HuH-7.5 (cell line): ENCODE data around the gene HSPE1.
"Not testable (repeated sequence)": the region's sequence is repeated elsewhere in the genome, so short reads cannot be mapped to it uniquely, and the experiment has no call there.

Experiments
- DNase-seq: peaks from one replicate; pipeline ENCODE4 v3.0.0; 2011; ENCODE audit warnings: low spot score

HSPE1 gene

DNA sequence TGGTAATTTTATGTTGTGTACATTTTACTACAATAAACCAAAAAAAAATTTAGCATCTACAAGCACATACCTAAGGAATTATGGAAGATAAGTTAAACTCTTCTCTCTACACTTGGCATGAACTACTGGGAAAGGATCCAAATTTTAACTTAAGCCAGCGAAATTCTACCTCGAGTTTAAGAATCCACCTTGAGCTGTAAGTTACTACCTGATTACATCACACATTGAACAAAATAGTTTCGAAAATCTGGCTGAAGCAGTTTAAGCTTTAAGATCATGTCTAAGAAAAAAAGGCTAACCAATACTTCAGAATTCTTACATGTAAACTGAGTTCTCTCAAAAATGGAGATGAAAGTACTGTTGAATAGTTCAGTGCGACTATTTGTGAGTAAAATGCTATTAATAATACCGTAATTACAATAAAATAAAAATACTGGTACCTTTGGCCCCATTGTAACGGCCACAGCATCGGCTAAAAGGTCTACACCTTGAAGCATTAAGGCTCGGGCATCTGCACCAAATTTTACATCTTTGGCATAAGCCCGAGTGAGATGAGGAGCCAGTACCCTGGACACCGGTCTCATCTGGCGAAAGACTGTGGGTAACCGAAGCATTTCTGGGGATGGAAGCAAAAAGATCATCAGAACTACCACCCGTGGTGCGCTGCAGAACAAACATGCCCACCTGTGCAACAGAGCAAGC, 1.8 kb upstream of the HSPE1 start:
- no peak for DNase-seq

DNA sequence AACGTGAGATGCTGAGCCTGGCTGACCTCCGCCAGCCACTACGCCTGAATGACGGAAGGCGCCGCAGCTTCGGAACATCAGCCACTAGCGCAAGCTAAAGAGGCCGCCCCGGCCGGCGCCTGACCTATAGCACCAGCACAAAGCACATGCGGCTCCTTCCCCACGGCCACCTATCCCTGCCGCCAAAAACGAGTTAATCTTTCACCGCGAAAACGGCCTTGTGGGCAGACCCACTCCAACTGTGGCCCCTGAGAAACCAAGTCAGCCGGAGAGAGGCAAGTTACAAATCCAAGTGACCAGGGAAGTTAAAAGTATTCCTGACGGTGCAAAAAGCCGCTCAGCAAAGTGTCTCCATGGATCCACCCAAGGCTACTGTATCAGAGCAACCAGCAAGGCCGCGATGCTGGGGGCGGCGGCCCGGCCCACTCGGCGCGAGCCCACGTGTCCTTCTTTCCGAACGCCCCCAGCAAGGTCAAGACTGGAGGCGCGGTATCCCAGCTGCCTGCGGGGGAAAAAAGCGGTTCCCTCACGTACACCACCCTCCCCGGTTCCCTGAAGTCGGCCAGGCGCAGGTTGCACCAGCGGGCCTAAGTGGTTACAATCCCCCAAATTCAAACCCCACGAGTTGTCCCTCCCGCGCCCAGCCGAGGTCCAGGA, 1.1 kb upstream of the HSPE1 start:
- DNase-seq, result peak; percentile 23

GRCh38 chr2:197500503-197501131, 438 bp downstream of the HSPE1 start:
- DNase-seq, result no peak

DNA sequence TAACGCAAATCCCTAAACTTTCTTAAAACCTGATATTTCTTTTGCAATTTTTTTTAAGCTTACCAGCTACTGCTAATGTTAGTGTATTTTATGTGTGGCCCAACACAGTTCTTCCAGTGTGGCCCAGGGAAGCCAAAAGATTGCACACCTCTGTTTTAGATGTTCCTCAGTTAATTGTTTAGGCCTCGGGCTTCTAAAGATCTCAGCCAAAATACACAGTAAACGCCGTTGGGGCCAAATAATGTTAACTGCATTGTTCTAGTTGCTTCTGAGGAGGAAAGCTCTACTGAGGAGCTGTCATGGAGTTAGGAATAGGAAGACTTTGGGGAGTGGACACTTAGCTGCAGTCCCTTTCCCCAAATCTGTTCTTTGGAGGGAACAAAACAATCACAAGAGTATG, 2.0 kb downstream of the HSPE1 start:
- DNase-seq, result no peak

GRCh38 chr2:197502685-197503084, 2.5 kb downstream of the HSPE1 start:
- DNase-seq, result no peak

GRCh38 chr2:197504000-197504399, 3.8 kb downstream of the HSPE1 start:
- DNase-seq, result no peak

GRCh38 chr2:197504512-197504911, 4.3 kb downstream of the HSPE1 start:
- DNase-seq, result no peak

GRCh38 chr2:197506658-197507057, 6.5 kb downstream of the HSPE1 start:
- no peak for DNase-seq

DNA sequence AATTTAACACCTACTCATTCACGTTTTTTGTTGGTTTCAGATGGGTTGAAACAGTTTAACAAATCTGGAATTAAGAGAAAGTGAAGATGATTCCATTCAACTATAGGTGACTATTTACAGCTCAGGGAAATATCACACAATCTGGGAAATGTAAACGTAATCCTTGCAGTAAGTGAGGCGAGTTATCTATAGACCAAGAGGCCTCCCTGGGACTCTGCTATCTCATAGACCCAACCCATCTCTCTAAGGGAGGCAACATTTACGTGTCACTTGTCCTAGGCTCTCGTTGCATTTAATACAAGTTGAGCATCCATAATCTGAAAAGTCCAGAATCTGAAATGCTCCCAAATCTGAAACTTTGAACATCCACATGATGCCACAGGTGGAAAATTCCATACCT, 13.7 kb downstream of the HSPE1 start:
- no peak for DNase-seq

GRCh38 chr2:197514754-197515153, 14.6 kb downstream of the HSPE1 start:
- no peak for DNase-seq

DNA sequence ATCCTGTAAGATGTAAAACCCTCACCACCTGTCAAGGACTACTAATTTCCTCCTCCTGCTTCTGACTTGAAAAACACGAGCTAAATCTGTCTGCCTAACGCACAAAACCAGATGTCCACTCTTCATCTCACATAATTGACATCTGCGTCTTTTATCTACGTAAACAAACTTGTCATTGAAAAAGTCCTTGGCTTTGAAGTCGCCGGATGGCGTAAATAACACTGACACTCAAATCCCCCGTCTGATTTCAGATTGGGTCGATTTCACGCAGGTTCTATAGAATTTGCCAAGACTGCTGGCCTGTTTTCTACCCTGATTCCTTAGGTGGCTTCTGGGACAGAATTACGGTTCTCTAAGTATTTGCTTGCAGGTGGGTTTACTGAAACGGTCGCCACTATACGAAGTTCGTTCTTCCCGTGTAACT, 15.1 kb downstream of the HSPE1 start:
- DNase-seq, result no peak

GRCh38 chr2:197515739-197516392, 15.7 kb downstream of the HSPE1 start, which contains the start of gene MOB4:
TSS of gene MOB4 (plus strand) at chr2:197516066. CDS start at chr2:197516087, 21 bp downstream.
- peak; percentile 80 for DNase-seq

DNA sequence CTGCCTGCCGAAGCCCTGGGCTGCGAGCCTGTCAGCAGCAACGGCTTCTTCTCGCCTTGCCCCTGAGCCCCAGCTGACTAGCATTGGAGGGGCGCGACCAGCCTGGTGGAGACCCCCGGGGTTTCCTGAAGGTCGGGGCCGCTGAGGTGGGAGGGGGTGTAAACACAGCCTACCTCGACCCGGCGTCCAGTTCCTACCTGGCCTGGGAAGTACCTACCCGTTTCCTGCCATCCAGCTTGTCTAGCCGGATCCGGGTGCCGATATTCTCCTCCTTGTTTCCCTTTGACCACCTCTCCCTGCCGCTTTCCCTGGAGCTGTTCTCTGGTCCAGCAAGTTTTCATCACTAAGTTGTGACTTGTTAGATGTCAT, 16.2 kb downstream of the HSPE1 start:
- DNase-seq, result peak; percentile 34

- DNase-seq, result no peak
Measured at GRCh38 chr2:197517150-197517549, 17.0 kb downstream of the HSPE1 start.

- DNase-seq, result no peak
Measured at GRCh38 chr2:197538412-197538811, 38.2 kb downstream of the HSPE1 start.

DNA sequence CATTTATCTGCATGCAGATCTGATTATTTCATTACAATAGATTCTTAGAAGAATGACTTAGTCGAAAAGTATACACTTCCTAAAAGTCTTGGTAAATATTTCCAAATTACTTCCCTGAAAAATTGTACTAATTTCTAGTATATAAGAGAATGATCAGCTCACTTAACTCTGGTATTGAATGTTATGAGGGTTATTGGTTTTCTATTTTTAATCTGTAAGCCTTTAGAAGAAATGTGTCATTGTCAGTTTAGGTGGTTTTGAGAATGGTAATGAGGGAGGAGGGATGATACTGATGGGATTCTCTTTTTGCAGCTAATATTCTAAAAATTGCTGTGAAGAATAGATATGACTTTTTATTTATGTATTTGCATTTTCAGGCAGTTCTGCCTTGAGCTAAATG, 39.6 kb downstream of the HSPE1 start:
- no peak for DNase-seq

GRCh38 chr2:197543206-197543605, 43.0 kb downstream of the HSPE1 start:
- no peak for DNase-seq

DNA sequence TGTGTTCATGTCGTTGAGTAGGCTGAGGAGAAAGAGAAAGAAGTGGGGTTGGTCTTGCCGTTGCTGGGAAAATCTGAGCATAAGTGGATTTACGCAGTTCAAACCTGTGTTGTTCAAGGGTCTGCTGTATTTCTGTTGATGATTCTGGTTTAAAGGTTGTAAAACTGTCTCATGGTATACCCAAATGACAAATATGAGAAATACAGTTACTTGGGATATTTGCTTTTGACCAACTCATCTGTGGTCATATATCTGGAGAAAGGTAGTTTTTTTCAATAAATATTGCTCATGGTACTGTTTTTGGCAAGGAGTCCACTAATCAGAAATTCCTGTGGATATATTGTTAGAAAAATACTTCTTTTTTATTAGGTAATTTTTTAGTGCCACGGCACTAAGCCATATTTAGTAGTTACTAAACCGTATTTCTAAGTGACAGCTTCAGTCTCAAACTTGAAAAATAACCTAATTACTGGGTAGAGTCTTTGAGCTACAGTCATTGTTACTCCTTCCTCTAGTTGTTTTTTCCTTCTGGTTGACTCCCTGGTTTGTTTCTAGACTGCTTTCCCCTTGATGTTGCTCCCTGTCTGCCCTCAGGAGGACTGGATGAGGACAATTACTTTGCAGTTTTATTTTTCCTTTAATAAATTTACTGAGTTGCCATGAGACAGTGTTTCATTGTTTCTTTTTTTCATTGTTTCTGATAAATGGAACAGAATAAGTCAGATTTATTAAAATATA, 47.2 kb downstream of the HSPE1 start:
- DNase-seq, result no peak

DNA sequence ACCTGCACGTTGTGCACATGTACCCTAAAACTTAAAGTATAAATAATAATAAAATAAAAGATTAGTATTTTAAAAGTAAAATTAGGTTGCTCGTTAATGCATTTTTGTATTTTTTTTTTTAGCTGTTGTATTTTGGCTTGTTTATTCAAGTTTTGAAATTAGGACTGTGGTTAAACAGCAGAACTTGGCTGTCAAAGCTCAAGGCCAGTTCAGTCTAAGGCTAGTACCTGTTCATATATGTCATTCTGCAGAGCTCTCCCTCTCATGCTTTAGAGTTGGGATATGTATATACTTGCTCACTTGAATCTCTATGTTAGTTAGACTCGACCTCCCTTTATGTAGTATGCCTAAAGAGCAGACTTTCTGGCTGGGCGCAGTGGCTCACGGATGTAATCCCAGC, 48.4 kb downstream of the HSPE1 start:
- no peak for DNase-seq

GRCh38 chr2:197551260-197551659, 51.1 kb downstream of the HSPE1 start:
- DNase-seq, result not testable (repeated sequence)
